ENCODE measurements around the gene TRIM65. TPM values are rescaled to one million over a fixed set of nuclear protein-coding genes. Genes with fewer than 3 reads are reported as not detected.
A peak's percentile ranks its signal among the peaks of the same experiment; 100 is the strongest.

Gene TRIM65
- total and polyA plus RNA-seq, 2 of the 13 experiments (the other 11 are each of a cell fraction or from before 2014, with no cell fraction given): 10.3 to 22.4 TPM

- H3K79me2 ChIP-seq (ENCODE audit: insufficient read depth, low read length): no peaks in the 10 kb centered on the region
- DNase-seq (ENCODE audit: low spot score): no peak
- peak overlapping the region; percentile 96 for H3K4me2 ChIP-seq (ENCODE audit: low read depth, low read length)
- no peaks in the 10 kb centered on the region for H3K9me3 ChIP-seq (ENCODE audit: low read length)
- H3K27me3 ChIP-seq (ENCODE audit: control insufficient read depth in 1 of 2, insufficient read depth in 2 of 2, low read length in 2 of 2): no peaks in the 10 kb centered on the region
- no peak overlapping the region for H2AFZ ChIP-seq (ENCODE audit: low read length)
- 0 out of 2 replicates have a peak, but pooled peaks have one; percentile 10 for TF ChIP-seq ZNF768 (CRISPR knock-in tag; IDR thresholded peaks at IDR 0.05)
- TF ChIP-seq NONO (IDR thresholded peaks at IDR 0.05): no peak
- peak; percentile 8; the same call in 1 of the 2 replicates for TF ChIP-seq NONO (CRISPR knock-in tag; conservative IDR thresholded peaks at IDR 0.05)
- TF ChIP-seq CAMTA2 (CRISPR knock-in tag; IDR thresholded peaks at IDR 0.05; ENCODE audit: borderline replicate concordance): peak; percentile 24; the same call in 1 of the 2 replicates
- TF ChIP-seq TRAFD1 (CRISPR knock-in tag; IDR thresholded peaks at IDR 0.05; ENCODE audit: borderline replicate concordance): peak; percentile 37; the same call in 1 of the 2 replicates
- TF ChIP-seq EED (CRISPR knock-in tag; IDR thresholded peaks at IDR 0.05): peak; percentile 86; the same call in 1 of the 2 replicates
- TF ChIP-seq ZNF747 (CRISPR knock-in tag; IDR thresholded peaks at IDR 0.05; ENCODE audit: borderline replicate concordance): 0 out of 2 replicates have a peak, but pooled peaks have one; percentile 55
- TF ChIP-seq ZNF333 (CRISPR knock-in tag; IDR thresholded peaks at IDR 0.05; ENCODE audit: borderline replicate concordance): 0 out of 2 replicates have a peak, but pooled peaks have one; percentile 19
- peak; percentile 20 for TF ChIP-seq SRSF1 (optimal IDR thresholded peaks at IDR 0.05; ENCODE audit: low read depth, low read length)
- TF ChIP-seq ZNF577 (CRISPR knock-in tag; IDR thresholded peaks at IDR 0.05; ENCODE audit: borderline replicate concordance, low read depth): no peak
- TF ChIP-seq ZNF772 (CRISPR knock-in tag; IDR thresholded peaks at IDR 0.05): 0 out of 2 replicates have a peak, but pooled peaks have one; percentile 41
- TF ChIP-seq SOX13 (IDR thresholded peaks at IDR 0.05): no peak
- TF ChIP-seq SOX13 (CRISPR knock-in tag; conservative IDR thresholded peaks at IDR 0.05 in 1 of 2, IDR thresholded peaks at IDR 0.05 in 1 of 2): 0 out of 4 replicates have a peak, but pooled peaks of 1 of the 2 experiments have one; percentile 3
- TF ChIP-seq ZC3H13 (CRISPR knock-in tag; IDR thresholded peaks at IDR 0.05): 0 out of 2 replicates have a peak, but pooled peaks have one; percentile 8
- 0 out of 2 replicates have a peak, but pooled peaks have one; percentile 5 for TF ChIP-seq ZFP41 (CRISPR knock-in tag; IDR thresholded peaks at IDR 0.05; ENCODE audit: borderline replicate concordance)
- no peak for TF ChIP-seq ZMYM4 (CRISPR knock-in tag; IDR thresholded peaks at IDR 0.05)
- TF ChIP-seq MAFG (CRISPR knock-in tag; IDR thresholded peaks at IDR 0.05): no peak
- no peak for TF ChIP-seq SP4 (CRISPR knock-in tag; IDR thresholded peaks at IDR 0.05)
- H3K27ac ChIP-seq (ENCODE audit: extremely low read length, insufficient read depth, low read length): peak overlapping the region; percentile 79
- POLR2A ChIA-PET: interaction anchor here (1.9 to 7.7 kb wide), 9 partner anchors 9 to 67 kb away, joined by 10 to 229 read pairs (median 25); partner anchors contain the start of genes TRIM47, UNK and WBP2
- BruUV-seq (replicated peaks): no TSS peak
- H3K36me3 ChIP-seq (replicated peaks in 1 of 2; ENCODE audit: control insufficient read depth in 1 of 2, insufficient read depth in 2 of 2, low read length in 2 of 2): peaks cover 3 to 11% of the 10 kb centered on the region in 2 experiments
- in situ Hi-C loops (cut with HindIII; ENCODE audit: extremely low pct_ligation_motif_present, low pct_unique_long_range_greater_than_20kb): no loop called here
- no peak for FAIRE-seq
- intact Hi-C loops (cut with micrococcal nuclease; ENCODE audit: unreplicated experiment): no loop called here
- H3K4me1 ChIP-seq (ENCODE audit: insufficient read depth, low read length): peaks cover 52% of the 10 kb centered on the region
- peak overlapping the region; percentile 66 to 84 (median 66); a peak in 5 of 6 replicates for H3K4me3 ChIP-seq (replicated peaks in 1 of 3; ENCODE audit: insufficient read depth in 1 of 3, low read depth in 2 of 3, low read length in 3 of 3)
- 0 out of 2 replicates have a peak, but pooled peaks cover 2% of the 10 kb centered on the region for H4K20me1 ChIP-seq (ENCODE audit: insufficient read depth, low read length)
- CTCF ChIA-PET (ENCODE audit: low intra/inter-chr PET ratio, low total read pairs): no interaction called here
- ATAC-seq: no peak
- H3K9ac ChIP-seq (ENCODE audit: insufficient read depth, low read depth, low read length): peak overlapping the region; percentile 77
- WGBS (ENCODE audit: low lambda C conversion rate): 88% methylated on average over 20 of the region's 22 CpGs
Observed at GRCh38 chr17:75842963-75843576, 53.7 kb downstream of the TRIM65 start.

All from HepG2 (cell line).